K562 (cell line): Measurements from ENCODE around the gene NES. TPM values are rescaled to one million over a fixed set of nuclear protein-coding genes. Genes with fewer than 3 reads are reported as not detected.

Experiments used
- ATAC-seq: fragments of 200-7000 bp; cut with Tn5 transposase; 3 replicates; pipeline ENCODE4 v1.9.1; 2020; ENCODE audit warnings: moderate library complexity
- BruUV-seq: library from RNA; stranded (reverse); fragments of 400-500 nt; replicated peaks from 2 replicates; lab custom pipeline; 2021; lab: Mats Ljungman, UMichigan
- CTCF ChIA-PET: fragments of 300-600 bp; formaldehyde crosslinking; extraction: SDS; loops from one replicate; lab custom pipeline; 2021; ENCODE audit warnings: low intra/inter-chr PET ratio; lab: Yijun Ruan, JAX
- POLR2A ChIA-PET: fragments of 300-600, 350-650 bp; sonication (Branson Sonifier 250); formaldehyde crosslinking; extraction: SDS; loops from one replicate; lab custom pipeline; 2021; ENCODE audit warnings: antibody characterized with exemption, inconsistent platforms; lab: Yijun Ruan, JAX
- DNase-seq, 4 experiments: peaks; one replicate each; pipeline versions ENCODE4 v3.0.0 to v3.0.0-alpha.2; 2011 to 2018; ENCODE audit warnings: low spot score in 3 of 4, mixed read lengths in 3 of 4; ENCODE audit errors: extremely low read depth in 1 of 4
- FAIRE-seq: peaks from 2 replicates; lab custom pipeline; 2011; peaks lifted over from hg19 to GRCh38; lab: Jason Lieb, UNC
- H2AFZ ChIP-seq: 2 replicates; pipeline ENCODE4 v1.6.0; 2011; ENCODE audit warnings: low read depth, low read length, control low read depth, inconsistent platforms
- H3K27ac ChIP-seq: fragments of 200-600 bp; 3 replicates; pipeline ENCODE4 v1.8.0; 2011; ENCODE audit warnings: low read depth, mild to moderate bottlenecking, control low read depth, inconsistent platforms, low read length, moderate library complexity, mixed read lengths; ENCODE audit errors: extremely low read depth
- H3K27me3 ChIP-seq, 2 experiments: fragments of 300-600 bp in 1 of 2; 2 replicates in 1 of 2; 3 replicates in 1 of 2; pipeline versions ENCODE4 v1.6.0 to v1.8.0; 2011; ENCODE audit warnings: inconsistent platforms in 2 of 2, low read length in 2 of 2, mild to moderate bottlenecking in 1 of 2, mixed read lengths in 1 of 2, moderate library complexity in 1 of 2; ENCODE audit not compliant: control insufficient read depth in 2 of 2, insufficient read depth in 2 of 2
- H3K36me3 ChIP-seq: fragments of 300-600 bp; 3 replicates; pipeline ENCODE4 v1.8.0; 2011; ENCODE audit warnings: mild to moderate bottlenecking, low read length, inconsistent platforms; ENCODE audit not compliant: control insufficient read depth, insufficient read depth
- H3K4me1 ChIP-seq, 2 experiments: fragments of 200-600 bp in 1 of 2; replicated peaks in 1 of 2; 2 replicates in 1 of 2; 3 replicates in 1 of 2; pipeline versions ENCODE4 v1.5.1 to v1.8.0; 2011; ENCODE audit warnings: inconsistent platforms in 2 of 2, low read length in 2 of 2, mild to moderate bottlenecking in 1 of 2, mixed read lengths in 1 of 2, moderate library complexity in 1 of 2; ENCODE audit not compliant: control insufficient read depth in 2 of 2, insufficient read depth in 2 of 2
- H3K4me2 ChIP-seq: 2 replicates; pipeline ENCODE4 v1.6.1; 2011; ENCODE audit warnings: low read length, control low read depth, inconsistent platforms, mixed read lengths; ENCODE audit not compliant: insufficient read depth
- H3K4me3 ChIP-seq: fragments of 200-600 bp; sonication (generic), shearing (Covaris generic); 2 replicates; pipeline ENCODE4 v1.5.1; 2016; ENCODE audit warnings: control low read depth, inconsistent platforms
- H3K79me2 ChIP-seq: fragments of 200-600 bp; 3 replicates; pipeline ENCODE4 v1.8.0; 2011; ENCODE audit warnings: low read length, inconsistent platforms; ENCODE audit not compliant: control insufficient read depth, insufficient read depth
- H3K9ac ChIP-seq, 2 experiments: 2 replicates each; pipeline versions ENCODE4 v1.6.0 to v1.6.1; 2011; ENCODE audit warnings: low read depth in 2 of 2, low read length in 2 of 2, control low read depth in 1 of 2, inconsistent platforms in 1 of 2, mild to moderate bottlenecking in 1 of 2, mixed read lengths in 1 of 2; ENCODE audit not compliant: insufficient read depth in 1 of 2
- H3K9me1 ChIP-seq: one replicate; pipeline ENCODE4 v1.6.0; 2011; ENCODE audit warnings: inconsistent platforms, mild to moderate bottlenecking, low read length, moderate library complexity; ENCODE audit not compliant: control insufficient read depth, insufficient read depth
- H3K9me3 ChIP-seq: replicated peaks from 2 replicates; pipeline ENCODE4 v1.5.1; 2011; ENCODE audit warnings: low read depth, low read length, inconsistent platforms; ENCODE audit not compliant: control insufficient read depth, insufficient read depth
- H4K20me1 ChIP-seq: replicated peaks from 2 replicates; pipeline ENCODE4 v1.6.1; 2011; ENCODE audit warnings: low read length, inconsistent platforms, mixed read lengths; ENCODE audit not compliant: control insufficient read depth, insufficient read depth
- CBX2 ChIP-seq: fragments of 200-600 bp; sonication (generic); IDR thresholded peaks from one replicate; pipeline ENCODE4 v1.6.1; 2012; ENCODE audit warnings: mild to moderate bottlenecking, low read length, inconsistent platforms; ENCODE audit not compliant: insufficient read depth, poor library complexity, severe bottlenecking
- CBX8 ChIP-seq: fragments of 200-600 bp; sonication (generic); IDR thresholded peaks from 2 replicates; pipeline ENCODE4 v1.6.1; 2012; ENCODE audit warnings: borderline replicate concordance, mixed run types, low read depth, mild to moderate bottlenecking, moderate library complexity, mixed read lengths, low read length, control low read depth, inconsistent platforms; ENCODE audit not compliant: poor library complexity, severe bottlenecking; ENCODE audit errors: extremely low read depth
- DMBX1 ChIP-seq: fragments of 250-450 bp; sonication (Bioruptor Pico); IDR thresholded peaks from 2 replicates; pipeline ENCODE4 v1.8.0; 2022; ENCODE audit warnings: inconsistent platforms, mild to moderate bottlenecking, moderate library complexity, borderline replicate concordance
- ELK1 ChIP-seq: sonication (generic); formaldehyde crosslinking; IDR thresholded peaks from 2 replicates; pipeline ENCODE4 v1.8.1; 2022; ENCODE audit warnings: missing genetic modification reagents
- ESRRA ChIP-seq: fragments of 450-650 bp; IDR thresholded peaks from 2 replicates; pipeline ENCODE4 v1.6.1; 2014; ENCODE audit warnings: low read depth, mild to moderate bottlenecking, moderate library complexity, borderline replicate concordance
- FOSL1 ChIP-seq: fragments of 200-800 bp; sonication (Bioruptor generic); conservative IDR thresholded peaks from 2 replicates; pipeline ENCODE4 v1.6.1; 2016; ENCODE audit warnings: missing genetic modification characterization, missing compliant biosample characterization
- MYC ChIP-seq, 2 experiments: fragments of 250-450 bp in 1 of 2; sonication (Bioruptor Pico) in 1 of 2; IDR thresholded peaks; 2 replicates each; pipeline versions ENCODE4 v1.5.1 to v1.6.1; 2012 to 2021; ENCODE audit warnings: low read depth in 2 of 2, borderline replicate concordance in 1 of 2, improper control_type of control experiment in 1 of 2, low read length in 1 of 2, mild to moderate bottlenecking in 1 of 2, moderate library complexity in 1 of 2
- PML ChIP-seq: IDR thresholded peaks from 2 replicates; pipeline ENCODE4 v1.6.1; 2012; ENCODE audit warnings: low read length, inconsistent platforms
- RAD21 ChIP-seq, 2 experiments: fragments of 250-450 bp in 1 of 2; fragments of 450-650 bp in 1 of 2; sonication (Bioruptor Pico) in 1 of 2; formaldehyde crosslinking in 1 of 2; IDR thresholded peaks in 1 of 2; conservative IDR thresholded peaks in 1 of 2; 2 replicates each; pipeline versions ENCODE4 v1.4.0 to v1.8.0; 2020 to 2022; ENCODE audit warnings: mild to moderate bottlenecking in 2 of 2, moderate library complexity in 1 of 2
- SAFB ChIP-seq: fragments of 200-400 bp; formaldehyde crosslinking; IDR thresholded peaks from 2 replicates; pipeline ENCODE4 v1.6.1; 2017; ENCODE audit warnings: low read depth, low read length, borderline replicate concordance
- SMARCA5 ChIP-seq: fragments of 450-650 bp; IDR thresholded peaks from 2 replicates; pipeline ENCODE4 v1.6.1; 2016
- YY1 ChIP-seq, 3 experiments: IDR thresholded peaks; 2 replicates each; pipeline ENCODE4 v1.6.1; 2011; ENCODE audit warnings: low read length in 2 of 3, mild to moderate bottlenecking in 2 of 3, moderate library complexity in 2 of 3, borderline replicate concordance in 1 of 3, control low read depth in 1 of 3, low read depth in 1 of 3; ENCODE audit not compliant: insufficient read depth in 3 of 3, insufficient replicate concordance in 2 of 3, control insufficient read depth in 1 of 3, insufficient read length in 1 of 3; ENCODE audit errors: extremely low read depth in 1 of 3
- ZFP36 ChIP-seq: fragments of 150-350 bp; IDR thresholded peaks from 2 replicates; pipeline ENCODE4 v1.6.1; 2018; ENCODE audit warnings: low read length, low read depth; ENCODE audit not compliant: partially characterized antibody
- WGBS: fragments of 100-300 bp; shearing (Covaris generic); methylation state at CpG from one replicate; pipeline ENCODE4 v1.1.6; 2016; ENCODE audit warnings: low coverage, mixed read lengths; ENCODE audit not compliant: insufficient coverage; ENCODE audit errors: missing lambda C conversion rate; 5-methylcytosine and 5-hydroxymethylcytosine counted together
- in situ Hi-C: fragments of 300-500 bp; cut with MboI; formaldehyde crosslinking; loops from 4 replicates; pipeline ENCODE4 v1.15.0; 2018; ENCODE audit warnings: inconsistent platforms, mixed read lengths
- intact Hi-C: fragments of 100-400 bp; cut with micrococcal nuclease; formaldehyde crosslinking; loops from 2 replicates; pipeline ENCODE4 v1.14.2; 2022
- polyA plus RNA-seq, 8 experiments: library from polyadenylated mRNA; depleted of rRNA in 4 of 8; stranded (reverse) in 5 of 8; unstranded in 3 of 8; fragments of >200 nt; fragmentation: Nextera tagmentation in 2 of 8; fragmentation: Illumina TruSeq in 1 of 8; extraction: Ambion mirVana in 2 of 8; extraction: Trizol in 1 of 8; gene quantifications; 2 replicates each; pipeline versions ENCODE4 v1.2.1 to v1.2.3, GENCODE V29; 2011 to 2014; ENCODE audit warnings: inconsistent platforms in 1 of 8, missing spikeins in 1 of 8
- total RNA-seq, 7 experiments: library from RNA; depleted of rRNA in 6 of 7; stranded (reverse); fragments of >200 nt in 6 of 7; fragmentation: Illumina TruSeq in 2 of 7; extraction: Trizol in 2 of 7; gene quantifications; 2 replicates each; pipeline versions ENCODE4 v1.2.1 to v1.2.3, GENCODE V29; 2011 to 2021; ENCODE audit warnings: low replicate concordance in 1 of 7

Gene NES
- total and polyA plus RNA-seq, 9 of the 15 experiments (the other 6 are each of a cell fraction or from before 2014, with no cell fraction given) = 0.10 to 8.6 (median 4.2) TPM

- POLR2A ChIA-PET = interaction anchor here (0.5 to 1.3 kb wide), 4 partner anchors 9 to 41 kb away, joined by 3 to 9 read pairs (median 4); no protein-coding TSS in a partner anchor
- ATAC-seq = 0 out of 3 replicates have a peak, but pooled peaks have one; percentile 20
- no TSS peak for BruUV-seq
- Histone ChIP-seq H2AFZ (no peak overlapping the region), H3K4me2 (no peak overlapping the region), H3K4me3 (no peak overlapping the region), H4K20me1 (no peaks in the 10 kb centered on the region), H3K27me3 (peaks cover 6 to 9% of the 10 kb centered on the region in 2 experiments; a peak in 4 of 5 replicates), H3K27ac (no peak overlapping the region), H3K36me3 (no peaks in the 10 kb centered on the region), H3K9ac (no peak overlapping the region), H3K79me2 (no peaks in the 10 kb centered on the region), H3K9me1 (no peaks in the 10 kb centered on the region), H3K4me1 (peaks cover 4 to 7% of the 10 kb centered on the region in 2 experiments; a peak in 3 of 5 replicates), H3K9me3 (no peaks in the 10 kb centered on the region)
- FAIRE-seq = no peak
- in situ Hi-C loops (no loop called here), intact Hi-C loops (no loop called here)
- CTCF ChIA-PET = interaction anchor here (1.4 kb wide), 1 partner anchor 42 kb away, joined by 9 read pairs; no protein-coding TSS in a partner anchor
- peak in 1 of 4 experiments; percentile 25 for DNase-seq
- 8% methylated on average over 5 of the region's 5 CpGs for WGBS
- no peak for TF ChIP-seq SAFB
- peak in 1 of 2 experiments; percentile 55; a peak in 2 of 4 replicates for TF ChIP-seq RAD21 (CRISPR knock-in tag; conservative IDR thresholded peaks at IDR 0.05 in 1 of 2, IDR thresholded peaks at IDR 0.05 in 1 of 2)
- no peak for TF ChIP-seq CBX2
- TF ChIP-seq ELK1 (CRISPR knock-in tag) = no peak
- TF ChIP-seq CBX8 = no peak
- peak; percentile 69 for TF ChIP-seq FOSL1 (tag)
- no peak for TF ChIP-seq YY1 (IDR thresholded peaks at IDR 0.05; ENCODE audit: borderline replicate concordance in 1 of 3, control insufficient read depth in 1 of 3, extremely low read depth in 1 of 3, insufficient read depth in 3 of 3, insufficient read length in 1 of 3, insufficient replicate concordance in 2 of 3, low read depth in 1 of 3, low read length in 2 of 3)
- TF ChIP-seq MYC (IDR thresholded peaks at IDR 0.05; ENCODE audit: low read depth, low read length) = no peak
- TF ChIP-seq MYC (CRISPR knock-in tag; IDR thresholded peaks at IDR 0.05; ENCODE audit: borderline replicate concordance, low read depth) = no peak
- TF ChIP-seq ZFP36 = peak; percentile 30
- no peak for TF ChIP-seq SMARCA5
- no peak for TF ChIP-seq DMBX1 (CRISPR knock-in tag)
- TF ChIP-seq ESRRA = no peak
- TF ChIP-seq PML = no peak
Observed at GRCh38 chr1:156684227-156684782, 7.1 kb upstream of the NES start.
